Panc1 (cell line): ENCODE data around the gene PGA5. TPM values are rescaled to one million over a fixed set of nuclear protein-coding genes. Genes with fewer than 3 reads are reported as not detected.

Experiments
- ATAC-seq: fragments of 200-7000 bp; cut with Tn5 transposase; 2 replicates; pipeline ENCODE4 v1.9.1; 2020; ENCODE audit warnings: mild to moderate bottlenecking, moderate library complexity
- BruUV-seq: library from RNA; stranded (reverse); fragments of 400-500 nt; replicated peaks from 2 replicates; lab custom pipeline; 2021; lab: Mats Ljungman, UMichigan
- CTCF ChIA-PET: fragments of 300-600 bp; sonication (Branson Sonifier 250); formaldehyde crosslinking; loops from one replicate; lab custom pipeline; 2022; ENCODE audit warnings: antibody characterized with exemption; lab: Charles Lee
- POLR2A ChIA-PET: fragments of 300-600 bp; sonication (Branson Sonifier 250); formaldehyde crosslinking; loops from one replicate; lab custom pipeline; 2022; ENCODE audit warnings: antibody characterized with exemption; lab: Charles Lee
- DNase-seq: peaks from one replicate; pipeline ENCODE4 v3.0.0-alpha.2; 2010; ENCODE audit warnings: low read depth, low spot score
- H3K27ac ChIP-seq: 2 replicates; pipeline ENCODE4 v1.5.1; 2011; ENCODE audit warnings: mild to moderate bottlenecking, low read length, inconsistent platforms
- H3K27me3 ChIP-seq: fragments of 200-500 bp; sonication (Bioruptor generic); 2 replicates; pipeline ENCODE4 v1.6.0; 2014; ENCODE audit warnings: low read length, inconsistent platforms; ENCODE audit not compliant: control insufficient read depth, insufficient read depth
- H3K36me3 ChIP-seq: fragments of 200-500 bp; sonication (Bioruptor generic); 2 replicates; pipeline ENCODE4 v1.5.1; 2014; ENCODE audit warnings: inconsistent platforms, mild to moderate bottlenecking, low read length, moderate library complexity; ENCODE audit not compliant: control insufficient read depth, insufficient read depth
- H3K4me1 ChIP-seq: 2 replicates; pipeline ENCODE4 v1.5.1; 2011; ENCODE audit warnings: inconsistent platforms, mild to moderate bottlenecking, low read length, moderate library complexity; ENCODE audit not compliant: control insufficient read depth, insufficient read depth
- H3K4me3 ChIP-seq, 2 experiments: 2 replicates each; pipeline ENCODE4 v1.5.1; 2011 to 2012; ENCODE audit warnings: low read depth in 2 of 2, low read length in 2 of 2, mild to moderate bottlenecking in 2 of 2, inconsistent platforms in 1 of 2, moderate library complexity in 1 of 2
- H3K9me3 ChIP-seq: fragments of 200-500 bp; sonication (Bioruptor generic); 2 replicates; pipeline ENCODE4 v1.5.1; 2014; ENCODE audit warnings: low read depth, mild to moderate bottlenecking, inconsistent platforms, low read length, moderate library complexity; ENCODE audit not compliant: control insufficient read depth, insufficient read depth
- POLR2AphosphoS5 ChIP-seq: IDR thresholded peaks from 2 replicates; pipeline ENCODE4 v1.6.1; 2012; ENCODE audit warnings: mild to moderate bottlenecking, low read depth, low read length, moderate library complexity
- SIN3A ChIP-seq: IDR thresholded peaks from 2 replicates; pipeline ENCODE4 v1.6.1; 2012; ENCODE audit warnings: low read depth, mild to moderate bottlenecking, low read length, moderate library complexity, borderline replicate concordance; ENCODE audit not compliant: insufficient read depth
- TCF7L2 ChIP-seq: IDR thresholded peaks from 2 replicates; pipeline ENCODE4 v1.6.1; 2011; ENCODE audit warnings: mild to moderate bottlenecking, low read depth, low read length, inconsistent platforms
- in situ Hi-C: cut with HindIII; loops from 2 replicates; pipeline ENCODE4 v1.10.0; 2016; ENCODE audit warnings: low sequenced_read_pairs, low pct_unique_long_range_greater_than_20kb
- intact Hi-C: fragments of 100-400 bp; cut with micrococcal nuclease; formaldehyde crosslinking; loops from one replicate; pipeline ENCODE4 v1.10.0; 2022; ENCODE audit not compliant: unreplicated experiment
- total RNA-seq: library from RNA; stranded (reverse); gene quantifications from one replicate; pipeline ENCODE4 v1.2.1, GENCODE V29; 2021; ENCODE audit not compliant: unreplicated experiment
- TF ChIP-seq, protein P1 (sequence below), 2 experiments: IDR thresholded peaks; 2 replicates each; pipeline ENCODE4 v1.6.1; 2011 to 2012; ENCODE audit warnings: low read depth in 2 of 2, control low read depth in 1 of 2, low read length in 1 of 2, mild to moderate bottlenecking in 1 of 2, moderate library complexity in 1 of 2; ENCODE audit not compliant: insufficient read depth in 1 of 2
- TF ChIP-seq, protein P2 (sequence below): fragments of 450-650 bp; IDR thresholded peaks from 2 replicates; pipeline ENCODE4 v1.5.1; 2017; ENCODE audit warnings: mild to moderate bottlenecking

Gene PGA5
- total RNA-seq, 1 experiment from 2014 or later: not detected

DNA sequence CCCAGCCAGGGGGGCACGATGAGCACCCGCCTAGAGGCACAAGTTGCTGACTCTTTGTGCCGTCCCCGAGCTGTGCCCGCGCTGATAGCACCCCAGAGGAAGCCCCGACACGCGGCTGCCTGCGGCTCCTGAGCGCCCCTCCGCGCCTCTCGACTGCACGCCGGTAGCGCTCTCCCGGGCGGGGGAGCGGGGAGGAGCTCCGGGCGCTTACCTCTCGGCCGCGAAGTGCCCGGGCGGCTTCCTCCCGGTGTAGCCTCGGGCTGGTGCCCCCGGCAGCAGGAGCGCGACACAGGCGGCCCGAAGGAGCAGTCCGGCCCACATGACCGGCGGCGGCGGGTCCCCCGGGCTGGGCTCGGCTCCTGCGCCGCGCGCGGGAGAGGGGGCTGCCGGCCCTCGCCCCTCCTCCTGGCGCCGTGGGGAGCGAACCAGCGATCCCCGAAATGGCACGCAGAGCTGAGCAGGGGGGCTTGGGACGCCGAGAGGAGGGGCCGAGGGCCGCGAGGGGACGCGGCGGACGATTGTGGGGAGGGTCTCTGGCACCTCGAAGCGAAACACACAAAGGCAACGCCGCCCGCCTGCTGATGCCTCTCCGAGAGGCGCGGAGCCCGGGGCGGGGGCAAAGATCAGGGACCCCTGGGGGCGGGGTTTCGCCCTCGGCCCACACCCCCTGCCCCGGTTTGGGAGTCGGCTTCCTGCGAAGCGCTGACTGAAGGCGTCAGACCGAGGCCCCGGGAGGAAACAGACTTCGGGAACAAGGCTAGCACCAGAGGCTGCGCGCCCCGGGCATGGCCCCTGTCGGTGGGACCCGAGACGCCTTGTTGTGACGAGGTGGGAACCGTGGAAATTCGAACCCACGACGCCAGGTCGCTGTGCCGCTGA is 54.0 kb downstream of the PGA5 start, which contains the start of gene VWCE:
Gene VWCE, minus strand, starts transcription at position 600 of the 879 bp plus-strand sequence. Its CDS starts 279 bp downstream, at position 321.
- no peak within 1 kb of the TSS for H3K27ac ChIP-seq
- no peaks in the 10 kb centered on the region for H3K27me3 ChIP-seq
- no TSS peak for BruUV-seq
- H3K4me3 ChIP-seq: peak within 1 kb of the TSS; percentile 48 to 62
- no peaks in the 10 kb centered on the region for H3K9me3 ChIP-seq
- CTCF ChIA-PET: no interaction called here
- no peak for TF ChIP-seq SIN3A
- TF ChIP-seq, protein P1, sequence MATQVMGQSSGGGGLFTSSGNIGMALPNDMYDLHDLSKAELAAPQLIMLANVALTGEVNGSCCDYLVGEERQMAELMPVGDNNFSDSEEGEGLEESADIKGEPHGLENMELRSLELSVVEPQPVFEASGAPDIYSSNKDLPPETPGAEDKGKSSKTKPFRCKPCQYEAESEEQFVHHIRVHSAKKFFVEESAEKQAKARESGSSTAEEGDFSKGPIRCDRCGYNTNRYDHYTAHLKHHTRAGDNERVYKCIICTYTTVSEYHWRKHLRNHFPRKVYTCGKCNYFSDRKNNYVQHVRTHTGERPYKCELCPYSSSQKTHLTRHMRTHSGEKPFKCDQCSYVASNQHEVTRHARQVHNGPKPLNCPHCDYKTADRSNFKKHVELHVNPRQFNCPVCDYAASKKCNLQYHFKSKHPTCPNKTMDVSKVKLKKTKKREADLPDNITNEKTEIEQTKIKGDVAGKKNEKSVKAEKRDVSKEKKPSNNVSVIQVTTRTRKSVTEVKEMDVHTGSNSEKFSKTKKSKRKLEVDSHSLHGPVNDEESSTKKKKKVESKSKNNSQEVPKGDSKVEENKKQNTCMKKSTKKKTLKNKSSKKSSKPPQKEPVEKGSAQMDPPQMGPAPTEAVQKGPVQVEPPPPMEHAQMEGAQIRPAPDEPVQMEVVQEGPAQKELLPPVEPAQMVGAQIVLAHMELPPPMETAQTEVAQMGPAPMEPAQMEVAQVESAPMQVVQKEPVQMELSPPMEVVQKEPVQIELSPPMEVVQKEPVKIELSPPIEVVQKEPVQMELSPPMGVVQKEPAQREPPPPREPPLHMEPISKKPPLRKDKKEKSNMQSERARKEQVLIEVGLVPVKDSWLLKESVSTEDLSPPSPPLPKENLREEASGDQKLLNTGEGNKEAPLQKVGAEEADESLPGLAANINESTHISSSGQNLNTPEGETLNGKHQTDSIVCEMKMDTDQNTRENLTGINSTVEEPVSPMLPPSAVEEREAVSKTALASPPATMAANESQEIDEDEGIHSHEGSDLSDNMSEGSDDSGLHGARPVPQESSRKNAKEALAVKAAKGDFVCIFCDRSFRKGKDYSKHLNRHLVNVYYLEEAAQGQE (IDR thresholded peaks at IDR 0.05; ENCODE audit: insufficient read depth in 1 of 2, low read depth in 2 of 2, low read length in 1 of 2): no peak
- TF ChIP-seq TCF7L2: no peak
- no peak for TF ChIP-seq POLR2AphosphoS5
- TF ChIP-seq, protein P2, sequence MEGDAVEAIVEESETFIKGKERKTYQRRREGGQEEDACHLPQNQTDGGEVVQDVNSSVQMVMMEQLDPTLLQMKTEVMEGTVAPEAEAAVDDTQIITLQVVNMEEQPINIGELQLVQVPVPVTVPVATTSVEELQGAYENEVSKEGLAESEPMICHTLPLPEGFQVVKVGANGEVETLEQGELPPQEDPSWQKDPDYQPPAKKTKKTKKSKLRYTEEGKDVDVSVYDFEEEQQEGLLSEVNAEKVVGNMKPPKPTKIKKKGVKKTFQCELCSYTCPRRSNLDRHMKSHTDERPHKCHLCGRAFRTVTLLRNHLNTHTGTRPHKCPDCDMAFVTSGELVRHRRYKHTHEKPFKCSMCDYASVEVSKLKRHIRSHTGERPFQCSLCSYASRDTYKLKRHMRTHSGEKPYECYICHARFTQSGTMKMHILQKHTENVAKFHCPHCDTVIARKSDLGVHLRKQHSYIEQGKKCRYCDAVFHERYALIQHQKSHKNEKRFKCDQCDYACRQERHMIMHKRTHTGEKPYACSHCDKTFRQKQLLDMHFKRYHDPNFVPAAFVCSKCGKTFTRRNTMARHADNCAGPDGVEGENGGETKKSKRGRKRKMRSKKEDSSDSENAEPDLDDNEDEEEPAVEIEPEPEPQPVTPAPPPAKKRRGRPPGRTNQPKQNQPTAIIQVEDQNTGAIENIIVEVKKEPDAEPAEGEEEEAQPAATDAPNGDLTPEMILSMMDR: peak; percentile 71; the same call in 1 of the 2 replicates
- no peak for DNase-seq
- in situ Hi-C loops (no loop called here), intact Hi-C loops (no loop called here)
- POLR2A ChIA-PET: interaction anchor here (0.5 to 0.6 kb wide), 2 partner anchors 128 to 1724 kb away, joined by 9 to 13 read pairs; no protein-coding TSS in a partner anchor
- H3K36me3 ChIP-seq: peaks cover 5% of the 10 kb centered on the region; the same call in 1 of the 2 replicates
- H3K4me1 ChIP-seq: no peaks in the 10 kb centered on the region
- ATAC-seq: peak; percentile 82

DNA sequence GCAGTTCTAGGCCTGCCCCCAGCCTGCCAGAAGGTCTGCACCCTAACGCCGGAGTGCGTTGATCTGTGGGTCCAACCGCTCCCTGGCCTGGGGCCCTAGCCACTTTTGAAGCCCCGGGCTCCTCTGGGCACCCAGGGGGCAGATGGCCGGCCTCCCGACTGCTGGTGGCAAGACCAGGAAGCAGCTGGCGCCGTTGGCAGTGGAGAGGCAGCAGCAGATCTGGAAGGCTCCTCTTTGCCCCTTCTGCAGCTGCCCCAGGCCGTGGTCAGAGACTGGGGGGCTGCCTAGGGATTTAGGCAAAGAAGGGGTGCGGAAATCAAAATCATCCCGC is 54.6 kb downstream of the PGA5 start:
- TF ChIP-seq POLR2AphosphoS5 (no peak), SIN3A (no peak), TCF7L2 (no peak)
- TF ChIP-seq, protein P1 (IDR thresholded peaks at IDR 0.05; ENCODE audit: insufficient read depth in 1 of 2, low read depth in 2 of 2, low read length in 1 of 2): no peak
- TF ChIP-seq, protein P2: no peak
- Histone ChIP-seq H3K4me1 (no peaks in the 10 kb centered on the region), H3K36me3 (peaks cover 5% of the 10 kb centered on the region), H3K27ac (no peak overlapping the region), H3K27me3 (no peaks in the 10 kb centered on the region), H3K4me3 (no peak overlapping the region; a peak in 1 of 4 replicates), H3K9me3 (no peaks in the 10 kb centered on the region)
- DNase-seq: no peak
- in situ Hi-C loops: no loop called here
- intact Hi-C loops: no loop called here
- ChIA-PET CTCF (no interaction called here), POLR2A (interaction anchor here (0.5 kb wide), 1 partner anchor 1725 kb away, joined by 13 read pairs; no protein-coding TSS in a partner anchor)
- no TSS peak for BruUV-seq
- peak; percentile 11; the same call in 1 of the 2 replicates for ATAC-seq
